Measurements from ENCODE around the gene MTREX.

MTREX gene

DNA sequence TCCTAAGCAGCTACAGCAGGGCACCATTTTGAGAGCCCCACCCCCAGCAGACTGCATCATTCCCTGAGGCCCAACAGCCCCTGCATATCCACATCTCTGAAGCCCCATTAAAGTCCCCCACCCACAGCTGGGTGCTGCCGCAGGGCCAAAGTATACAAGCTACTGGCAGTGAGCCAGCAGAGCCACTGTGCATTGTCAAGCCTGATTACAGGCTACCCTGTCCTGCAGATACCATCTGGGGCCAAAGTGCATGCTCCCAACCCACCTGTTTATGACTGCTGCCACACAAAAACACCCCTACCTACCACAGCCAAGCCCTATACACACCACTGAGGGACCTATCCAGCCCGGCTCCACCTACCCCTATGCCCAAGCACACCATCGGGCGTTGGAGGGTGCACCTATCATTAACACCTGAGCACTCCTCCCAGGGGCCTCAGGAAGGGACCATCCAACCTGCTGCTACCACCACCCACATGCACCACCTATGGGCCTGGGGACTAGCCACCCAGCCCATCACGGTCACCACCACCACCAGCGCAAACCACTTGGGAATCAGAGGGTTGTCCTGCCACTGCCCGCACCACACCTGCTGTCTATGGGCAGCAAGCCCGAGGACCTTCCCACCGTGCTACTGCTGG, 121.9 kb downstream of the MTREX start:
- no peak for DNase-seq (ENCODE audit: low spot score)

DNA sequence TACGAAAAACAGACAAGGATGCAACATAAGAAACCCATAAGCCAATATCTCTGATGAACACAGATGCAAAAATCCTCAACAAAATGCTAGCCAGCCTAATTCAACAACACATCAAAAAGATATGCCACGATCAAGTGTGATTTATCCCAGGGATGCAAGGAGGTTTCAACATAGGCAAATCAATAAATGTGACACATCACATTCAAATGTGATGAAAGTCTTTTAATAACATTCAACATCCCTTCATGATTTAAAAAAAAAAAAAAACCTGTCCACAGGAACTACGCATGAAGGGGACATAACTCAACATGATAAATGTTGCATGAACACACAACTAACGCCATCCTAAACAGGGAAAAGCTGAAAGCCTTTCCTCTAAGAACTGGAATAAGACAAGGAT, 124.8 kb downstream of the MTREX start:
- DNase-seq (ENCODE audit: low spot score): no peak

DNA sequence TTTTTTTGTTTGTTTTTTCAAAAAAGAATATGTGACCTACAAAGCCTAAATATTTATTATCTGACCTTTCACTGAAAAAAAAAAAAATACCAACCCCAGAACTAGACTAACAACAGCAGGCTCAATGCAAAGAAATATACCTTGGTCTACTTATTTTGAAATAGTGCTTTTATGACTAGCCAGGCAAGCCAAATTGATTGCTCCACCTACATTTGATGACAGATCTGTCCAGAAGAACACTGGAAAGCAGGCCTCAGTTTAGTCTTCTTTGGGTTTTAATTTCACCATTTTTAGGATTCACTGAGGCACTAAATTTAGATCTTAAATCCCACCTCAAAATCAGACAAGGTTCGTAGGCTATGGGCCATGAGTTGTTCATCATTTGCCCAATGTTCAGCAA, 129.7 kb downstream of the MTREX start:
- no peak for DNase-seq (ENCODE audit: low spot score)

DNA sequence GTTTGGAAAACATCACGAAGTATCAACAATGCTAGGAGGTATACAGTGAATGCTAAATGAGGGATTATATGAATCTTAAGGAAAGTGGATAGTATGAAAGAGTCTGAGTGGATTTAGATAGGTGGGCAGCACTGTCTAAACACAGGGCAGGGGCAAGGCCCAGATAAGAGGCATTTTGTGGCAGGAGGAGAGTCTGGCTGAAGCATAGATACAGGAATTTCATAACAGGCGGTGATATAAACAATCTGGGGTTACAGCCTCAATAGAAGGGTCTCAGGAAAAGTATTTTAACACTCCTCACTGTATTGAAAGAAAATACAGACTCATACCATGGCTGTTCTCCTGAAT, 130.0 kb downstream of the MTREX start:
- no peak for DNase-seq (ENCODE audit: low spot score)

DNA sequence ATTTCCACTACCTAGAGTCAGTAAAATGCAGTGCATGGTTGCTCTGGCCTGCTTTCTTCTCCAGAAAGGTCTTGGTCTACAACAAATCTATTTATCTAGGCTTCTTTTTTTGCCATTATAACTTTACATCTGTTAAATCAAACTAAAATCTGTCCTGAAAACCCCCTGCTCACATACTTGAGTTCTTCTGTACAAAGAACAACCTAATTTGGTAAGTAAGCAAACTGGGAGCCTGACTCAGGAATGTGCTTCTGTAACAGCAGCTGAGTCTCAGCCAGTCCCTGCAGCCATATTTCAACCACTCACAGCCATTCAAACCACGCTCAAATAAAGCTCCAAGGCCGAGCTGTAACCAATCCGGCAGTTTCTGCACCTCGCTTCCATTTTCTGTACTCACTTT, 131.2 kb downstream of the MTREX start:
- no peak for DNase-seq (ENCODE audit: low spot score)

DNA sequence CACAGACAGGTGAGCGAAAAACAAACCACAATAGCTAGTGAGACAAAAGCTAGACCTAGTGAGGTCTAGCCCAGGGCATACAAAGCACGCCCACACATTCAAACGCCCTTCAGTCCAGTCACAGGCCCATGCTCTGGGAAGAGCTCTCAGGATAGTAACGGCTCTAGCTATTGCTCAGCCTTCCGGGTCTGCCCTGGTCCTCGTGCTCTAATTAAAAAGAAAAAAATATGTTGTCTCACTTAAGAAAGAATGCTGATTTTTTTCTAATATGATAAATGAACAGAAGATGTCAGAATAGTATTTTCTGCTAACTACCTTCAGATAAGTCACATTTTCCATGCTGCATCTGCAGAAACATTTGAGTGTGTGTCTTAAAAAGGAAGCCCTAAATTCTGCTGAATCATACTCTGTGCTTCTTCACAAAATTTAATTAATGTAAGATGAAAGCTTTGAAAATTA, 132.4 kb downstream of the MTREX start:
- DNase-seq (ENCODE audit: low spot score): no peak

DNA sequence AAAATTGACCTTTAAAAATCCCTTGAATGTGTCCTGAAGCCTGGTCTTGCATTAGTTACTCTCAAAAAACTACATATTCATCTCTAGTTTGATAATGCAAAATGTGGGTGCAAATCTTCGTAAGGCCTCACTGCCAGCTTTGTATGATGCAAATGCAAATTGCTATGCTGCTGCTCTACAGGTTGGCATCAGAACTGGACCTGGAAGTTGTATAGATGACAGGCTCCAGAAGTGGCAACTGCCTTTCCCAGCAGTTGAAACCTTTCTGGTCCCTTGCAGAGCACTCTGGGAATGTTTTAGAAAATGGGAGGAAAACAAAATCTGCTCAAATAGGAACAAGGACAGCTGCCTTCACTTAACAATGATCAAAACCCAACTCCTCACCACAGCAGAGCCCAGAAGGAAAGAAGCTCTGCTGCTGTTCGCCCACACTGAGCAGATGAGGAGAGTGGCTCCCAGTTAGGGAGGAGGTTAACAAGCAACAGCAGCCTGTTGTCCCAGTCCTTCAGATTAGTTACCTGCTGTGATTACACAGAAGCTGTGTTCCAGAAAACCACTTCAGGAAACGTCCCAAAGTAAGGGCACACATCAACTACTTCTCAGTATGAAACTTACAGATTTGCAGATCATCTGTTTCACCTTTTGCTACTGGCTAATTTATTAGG, 133.4 kb downstream of the MTREX start:
- no peak for DNase-seq (ENCODE audit: low spot score)

DNA sequence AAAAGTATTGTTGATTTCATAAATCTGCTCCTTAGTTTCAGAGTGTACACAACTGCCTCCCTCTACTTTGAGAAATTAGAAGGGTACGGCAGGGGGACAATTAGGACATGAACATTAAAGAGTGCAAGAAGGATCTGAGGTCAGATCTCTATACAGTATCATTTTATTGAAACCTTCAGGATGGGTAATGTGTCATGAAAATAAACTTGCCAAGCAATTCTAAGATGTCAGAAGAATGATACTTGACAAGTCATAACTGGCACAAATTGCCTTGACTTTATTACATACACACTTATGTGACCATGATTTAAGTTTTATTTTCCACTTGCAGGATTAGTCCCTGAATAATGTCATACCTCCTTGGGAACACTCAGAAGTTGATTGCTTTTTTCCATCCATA, 134.2 kb downstream of the MTREX start:
- no peak for DNase-seq (ENCODE audit: low spot score)

DNA sequence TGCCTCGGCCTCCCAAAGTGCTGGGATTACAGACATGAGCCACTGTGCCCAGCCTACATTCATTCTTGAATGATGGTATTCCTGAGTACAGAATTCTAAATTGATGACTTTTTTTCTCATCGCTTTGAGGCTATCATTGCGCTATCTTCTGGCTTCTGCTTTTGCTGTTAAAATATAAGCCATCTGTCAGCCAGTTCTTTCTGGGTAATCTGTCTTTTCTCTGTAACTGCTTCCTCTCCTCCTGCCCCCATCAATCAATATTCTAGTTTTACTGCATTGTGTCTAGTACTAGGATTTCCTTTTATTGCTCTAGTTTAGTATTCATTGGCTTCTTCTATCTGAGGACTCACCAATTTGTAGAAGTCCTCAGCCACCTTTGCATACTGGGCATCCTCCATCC, 138.0 kb downstream of the MTREX start:
- no peak for DNase-seq (ENCODE audit: low spot score)

DNA sequence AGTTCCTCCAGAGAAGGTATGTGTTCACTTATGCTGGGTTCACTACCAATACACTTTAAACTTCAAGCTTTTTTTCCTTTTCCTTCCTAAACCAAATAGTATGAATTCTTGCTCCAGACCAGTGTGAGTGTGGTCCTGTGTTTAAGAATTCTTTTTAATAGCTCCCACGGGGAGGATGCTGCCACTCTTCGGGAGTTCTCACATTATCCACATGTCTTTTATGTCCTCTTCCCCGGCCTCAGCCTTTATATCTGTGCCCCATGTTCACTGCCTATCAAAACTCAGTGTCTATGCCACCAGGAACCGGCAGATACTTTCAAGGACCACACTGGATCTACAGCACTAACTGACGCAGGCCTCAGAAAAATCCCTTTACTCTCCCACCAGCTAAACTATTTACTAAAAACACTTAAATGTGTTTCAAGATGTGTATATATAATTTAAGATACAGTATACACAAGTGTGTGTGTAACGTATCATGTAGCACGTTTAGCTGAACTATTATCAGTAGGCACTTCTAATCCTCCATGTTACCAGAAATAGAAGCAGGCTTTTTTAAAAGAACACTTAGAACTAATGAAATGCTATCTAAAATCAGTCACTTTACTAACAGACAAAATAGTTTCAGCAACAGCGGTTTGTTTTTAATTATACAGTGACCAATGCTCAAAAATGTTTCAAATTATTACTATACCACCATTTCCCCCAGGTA, 139.0 kb downstream of the MTREX start:
- DNase-seq (ENCODE audit: low spot score): no peak

DNA sequence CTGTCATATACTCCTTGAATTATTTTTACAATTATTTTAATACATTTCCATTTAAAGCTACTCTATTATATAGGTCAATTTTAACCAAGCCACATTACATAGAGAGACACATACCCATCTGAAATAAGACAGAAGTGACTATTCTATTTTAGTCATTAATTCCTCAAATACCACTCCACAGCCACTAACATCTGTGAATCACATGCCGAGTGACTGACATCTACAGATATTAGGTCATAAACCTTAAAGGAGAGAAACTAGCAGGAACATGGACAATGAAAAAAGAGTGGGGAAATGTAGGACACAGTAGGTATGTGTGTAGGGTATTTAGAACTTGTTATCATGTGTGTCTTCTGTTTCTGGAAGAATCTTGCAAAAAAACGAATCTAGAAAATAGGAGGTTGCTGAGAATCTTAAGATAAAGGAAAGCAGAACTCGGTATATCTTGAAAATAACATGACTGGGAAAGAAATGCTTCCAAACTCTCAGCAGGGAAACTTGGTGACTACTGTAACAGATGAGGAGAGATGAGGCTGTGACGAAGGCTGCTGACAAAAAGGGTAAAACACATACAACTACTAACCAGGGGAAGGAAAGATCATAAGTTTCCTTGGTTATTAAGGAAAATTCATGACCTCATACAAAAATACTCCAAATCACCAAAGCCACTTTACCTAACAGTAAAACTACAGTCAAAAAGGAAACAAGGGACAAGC, 142.4 kb downstream of the MTREX start:
- DNase-seq (ENCODE audit: low spot score): no peak

DNA sequence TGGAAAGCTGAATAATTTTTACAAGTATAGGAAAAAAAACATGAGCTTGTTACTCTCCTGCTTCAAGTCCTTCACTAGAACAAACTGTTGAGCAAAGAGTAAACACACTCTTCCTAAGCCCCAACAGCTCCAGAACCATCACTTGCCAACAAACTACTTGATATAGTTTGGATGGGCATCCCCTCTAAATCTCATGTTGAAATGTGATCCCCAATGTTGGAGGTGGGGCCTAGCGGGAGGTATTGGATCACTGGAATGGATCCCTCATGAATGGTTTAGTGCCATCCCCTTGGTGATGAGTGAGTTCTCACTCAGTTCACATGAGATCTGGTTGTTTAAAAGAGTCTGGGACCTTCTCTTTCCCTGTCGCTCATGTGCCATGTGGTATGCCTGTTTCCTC, 144.2 kb downstream of the MTREX start:
- no peak for DNase-seq (ENCODE audit: low spot score)

DNA sequence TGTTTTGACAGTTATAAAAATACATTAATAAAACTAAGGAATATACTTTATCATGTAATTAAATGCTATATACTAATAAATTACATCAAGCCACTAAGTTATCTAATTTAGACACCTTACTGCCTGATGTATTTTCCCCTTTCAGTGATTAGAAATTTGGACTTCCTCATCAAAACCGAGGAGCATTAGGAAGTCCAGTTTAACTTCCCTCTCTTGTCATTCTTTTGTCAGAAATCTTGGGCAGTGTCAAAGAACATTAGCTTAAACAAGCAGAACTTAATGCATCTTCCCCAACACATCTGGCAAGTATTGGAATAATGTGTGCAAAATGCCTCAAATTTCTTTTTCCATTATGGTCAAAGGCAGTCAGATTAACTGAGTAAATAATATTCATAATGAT, 145.4 kb downstream of the MTREX start:
- no peak for DNase-seq (ENCODE audit: low spot score)

DNA sequence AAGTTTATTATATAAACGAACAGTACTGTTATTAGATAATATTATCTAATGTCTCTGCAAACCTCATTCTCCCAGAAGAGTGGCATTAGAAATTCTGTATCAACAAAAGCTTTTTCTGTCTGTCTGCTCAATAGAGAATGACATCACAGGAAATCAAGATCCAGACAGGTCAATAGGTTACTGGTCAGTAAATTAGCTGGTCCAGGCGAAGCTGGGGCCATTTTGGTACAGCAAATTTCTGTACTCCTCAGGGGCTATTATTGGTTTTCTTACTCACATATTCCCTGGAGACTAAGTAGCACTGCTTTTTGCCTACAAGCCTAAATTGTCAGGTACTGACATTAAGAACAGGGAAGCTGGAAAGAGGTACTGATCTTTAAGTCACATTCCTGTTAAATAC, 146.5 kb downstream of the MTREX start:
- DNase-seq (ENCODE audit: low spot score): no peak

DNA sequence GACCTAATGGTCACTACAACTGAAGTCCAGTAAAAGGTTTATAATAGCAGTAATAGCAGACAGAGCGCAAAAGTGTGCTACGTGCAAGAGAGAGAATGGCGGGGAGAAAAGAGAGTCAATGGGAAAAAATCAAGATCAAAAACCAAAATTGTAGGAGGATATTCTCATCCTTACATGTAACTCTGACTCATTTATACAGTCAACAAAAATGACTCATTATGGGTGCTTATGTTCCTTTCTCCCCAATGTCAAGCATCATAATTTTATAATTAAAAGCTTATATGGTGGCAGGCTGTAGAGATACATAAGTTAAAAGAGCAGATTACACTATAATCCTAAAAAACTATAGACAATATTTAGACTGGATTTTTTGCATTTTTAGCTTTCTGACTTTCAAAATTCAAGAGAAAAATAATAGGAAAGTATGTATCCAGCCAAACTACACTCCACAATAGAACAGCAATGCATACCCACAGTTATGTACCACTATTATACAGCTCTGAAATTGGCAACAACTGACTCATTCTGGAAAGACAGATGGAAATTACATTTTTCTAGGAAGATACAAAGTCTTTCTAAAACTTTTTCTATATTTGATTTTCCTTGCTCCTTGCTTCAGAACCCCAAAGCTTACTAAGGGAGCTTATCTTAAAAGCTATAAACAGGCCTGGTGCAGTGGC, 148.6 kb downstream of the MTREX start:
- no peak for DNase-seq (ENCODE audit: low spot score)

DNA sequence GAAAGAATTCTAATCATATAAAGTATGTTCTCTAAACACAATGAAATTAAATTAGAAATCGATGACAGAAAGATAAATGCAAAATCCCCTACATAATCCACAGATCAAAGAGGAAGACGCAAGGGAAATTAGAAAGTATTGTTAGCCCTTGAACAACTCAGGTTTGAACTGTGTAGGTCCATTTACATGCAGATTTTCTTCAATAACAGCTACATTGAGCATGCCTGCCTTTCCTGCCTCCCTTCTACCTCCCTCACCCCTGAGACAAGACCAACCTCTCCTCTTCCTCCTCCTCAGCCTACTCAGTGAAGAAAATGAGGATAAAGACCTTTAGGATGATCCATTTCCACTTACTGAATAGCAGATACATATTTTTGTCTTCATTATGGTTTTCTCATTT, 151.8 kb downstream of the MTREX start:
- DNase-seq (ENCODE audit: low spot score): no peak

DNA sequence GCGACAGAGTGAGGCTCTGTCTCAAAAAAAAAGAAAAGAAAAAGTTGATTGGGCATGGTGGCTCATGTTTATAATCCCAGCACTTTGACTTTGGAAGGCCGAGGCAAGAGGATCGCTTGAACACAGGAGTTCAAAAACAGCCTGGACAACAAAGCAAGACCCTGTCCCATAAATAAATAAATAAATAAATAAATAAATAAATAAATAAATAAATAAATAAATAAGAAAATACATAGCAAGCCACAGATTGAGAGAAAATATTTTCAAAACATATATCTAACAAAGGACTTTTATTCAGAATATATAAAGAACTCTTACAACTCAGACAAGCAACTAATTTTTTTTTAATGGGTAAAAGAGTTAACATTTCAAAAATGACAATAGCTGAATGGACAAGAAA, 155.8 kb downstream of the MTREX start:
- DNase-seq (ENCODE audit: low spot score): no peak

DNA sequence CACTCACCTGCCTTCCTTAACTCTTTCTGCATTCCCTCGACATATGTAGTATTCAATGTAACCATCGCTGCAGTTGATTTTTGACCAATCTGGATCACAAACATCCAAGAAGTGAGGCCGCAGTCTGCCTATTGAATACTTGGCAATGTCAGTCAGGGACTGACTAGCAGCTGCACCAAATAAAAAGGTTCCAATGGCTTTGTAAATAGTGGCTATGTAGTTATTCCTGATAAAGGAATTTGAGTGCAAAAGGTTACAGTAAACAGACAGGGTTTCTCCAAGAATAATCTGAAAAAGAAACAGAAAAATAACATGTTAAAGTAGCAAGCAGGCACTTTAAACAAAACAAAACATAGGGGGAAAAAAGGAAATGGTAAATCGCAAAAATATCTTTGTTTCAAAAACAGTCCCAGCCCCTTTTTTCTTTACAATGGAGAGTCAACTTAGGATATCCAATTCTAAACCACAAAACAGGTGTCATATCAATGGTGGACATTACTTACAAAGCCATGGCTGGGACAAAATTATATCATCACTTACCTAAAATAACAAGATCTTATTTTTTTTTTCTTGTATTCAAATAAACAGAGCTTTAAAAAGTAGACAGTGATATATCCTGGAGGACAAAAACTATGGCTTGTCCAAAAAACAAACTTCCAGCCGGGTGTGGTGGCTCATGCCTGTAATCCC, 160.2 kb downstream of the MTREX start:
- DNase-seq (ENCODE audit: low spot score): no peak

DNA sequence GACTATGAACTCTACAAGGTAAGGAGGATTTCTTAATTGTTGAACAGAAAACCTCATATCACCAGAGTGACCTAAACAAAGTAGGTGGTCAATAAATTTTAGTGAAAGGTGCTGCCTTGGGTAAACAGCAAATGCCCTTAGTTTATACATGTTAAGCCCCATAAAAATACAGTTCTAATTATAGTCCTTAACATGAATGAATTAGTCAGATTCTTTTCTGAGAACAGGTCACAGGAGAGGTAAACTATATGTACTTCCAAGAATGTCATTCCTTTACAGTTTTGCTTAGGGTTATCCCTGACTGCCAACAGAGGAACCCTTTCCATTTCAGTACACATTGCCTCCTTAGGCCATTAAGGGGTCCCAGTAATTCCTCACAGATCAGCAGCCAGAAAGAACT, 162.1 kb downstream of the MTREX start:
- DNase-seq (ENCODE audit: low spot score): no peak

DNA sequence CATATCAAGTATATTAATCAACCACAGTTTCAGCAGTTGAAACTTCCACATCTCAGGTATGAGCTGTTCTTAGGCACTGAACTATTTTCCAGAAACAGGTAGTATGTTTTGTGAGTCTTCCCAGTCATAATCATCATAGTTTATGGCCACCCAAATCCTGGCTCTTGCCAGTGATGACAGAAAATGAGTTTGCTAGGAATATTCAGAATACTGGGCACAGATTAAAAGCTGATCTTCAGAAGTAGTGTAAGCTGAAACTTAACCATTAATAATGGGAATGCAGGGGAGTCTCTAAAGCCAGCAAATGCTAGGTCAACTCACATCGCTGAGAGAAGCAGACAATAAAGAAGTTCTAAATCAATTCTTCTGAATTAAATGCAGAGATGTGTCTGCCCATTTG, 162.5 kb downstream of the MTREX start:
- DNase-seq (ENCODE audit: low spot score): no peak

DNA sequence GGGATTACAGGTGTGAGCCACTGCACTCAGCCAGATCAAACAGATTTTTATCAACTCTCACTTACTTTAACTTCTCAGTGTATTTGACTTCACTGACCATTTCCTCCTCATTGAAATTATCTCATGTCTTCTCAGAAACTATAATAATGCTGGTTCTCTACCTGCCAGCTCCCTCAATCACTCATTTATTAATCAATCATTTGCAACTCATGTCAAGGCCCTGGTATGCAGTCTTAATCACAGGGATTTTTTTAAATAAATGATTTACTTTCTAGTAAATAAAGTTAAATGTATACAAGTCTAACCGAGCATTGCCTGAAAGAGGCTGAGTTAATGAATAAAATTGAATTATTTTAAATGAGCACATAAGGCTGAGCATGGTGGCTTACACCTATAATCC, 163.7 kb downstream of the MTREX start:
- DNase-seq (ENCODE audit: low spot score): no peak

DNA sequence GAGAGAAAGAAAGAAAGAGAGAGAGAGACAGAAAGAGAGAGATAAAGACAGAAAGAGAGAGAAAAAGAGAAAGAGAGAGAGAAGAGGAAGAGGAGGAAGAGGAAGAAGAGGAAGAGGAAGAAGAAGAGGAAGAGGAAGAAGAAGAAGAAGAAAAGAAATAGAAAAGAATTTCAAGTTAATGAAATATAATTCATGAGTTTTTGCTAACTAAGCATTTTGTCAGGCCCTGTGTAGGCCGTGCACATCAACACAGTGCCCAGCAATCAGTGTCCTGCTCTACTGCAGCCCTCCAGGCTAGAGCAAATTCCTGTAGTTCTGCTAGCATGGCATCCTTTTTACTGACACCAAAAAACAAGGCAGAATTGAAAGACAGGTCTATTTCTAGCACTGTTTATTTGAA, 164.9 kb downstream of the MTREX start:
- no peak for DNase-seq (ENCODE audit: low spot score)
